ENCODE results near the gene ANKRD39. TPM values are rescaled to one million over a fixed set of nuclear protein-coding genes. Genes with fewer than 3 reads are reported as not detected.

The ANKRD39 gene
- total RNA-seq, 4 donors from 2014 or later: 6.7 to 12.3 (median 8.4) TPM

- TF ChIP-seq CTCF (IDR thresholded peaks at IDR 0.05; ENCODE audit: low read depth): no peak
Observed at GRCh38 chr2:96806468-96807126, 51.2 kb downstream of the ANKRD39 start.

GRCh38 chr2:96804986-96805385, 52.8 kb downstream of the ANKRD39 start:
- no peak for TF ChIP-seq CTCF (IDR thresholded peaks at IDR 0.05; ENCODE audit: low read depth)

GRCh38 chr2:96802721-96803120, 55.1 kb downstream of the ANKRD39 start:
- TF ChIP-seq CTCF (IDR thresholded peaks at IDR 0.05; ENCODE audit: low read depth): no peak

GRCh38 chr2:96801786-96802595, 55.8 kb downstream of the ANKRD39 start:
- TF ChIP-seq CTCF (IDR thresholded peaks at IDR 0.05; ENCODE audit: low read depth): no peak

GRCh38 chr2:96801005-96801785, 56.6 kb downstream of the ANKRD39 start:
- TF ChIP-seq CTCF (IDR thresholded peaks at IDR 0.05; ENCODE audit: low read depth): no peak

GRCh38 chr2:96800061-96801004, 57.5 kb downstream of the ANKRD39 start:
- TF ChIP-seq CTCF (IDR thresholded peaks at IDR 0.05; ENCODE audit: low read depth): no peak
